ENCODE measurements around the gene BCCIP.

Gene BCCIP

DNA sequence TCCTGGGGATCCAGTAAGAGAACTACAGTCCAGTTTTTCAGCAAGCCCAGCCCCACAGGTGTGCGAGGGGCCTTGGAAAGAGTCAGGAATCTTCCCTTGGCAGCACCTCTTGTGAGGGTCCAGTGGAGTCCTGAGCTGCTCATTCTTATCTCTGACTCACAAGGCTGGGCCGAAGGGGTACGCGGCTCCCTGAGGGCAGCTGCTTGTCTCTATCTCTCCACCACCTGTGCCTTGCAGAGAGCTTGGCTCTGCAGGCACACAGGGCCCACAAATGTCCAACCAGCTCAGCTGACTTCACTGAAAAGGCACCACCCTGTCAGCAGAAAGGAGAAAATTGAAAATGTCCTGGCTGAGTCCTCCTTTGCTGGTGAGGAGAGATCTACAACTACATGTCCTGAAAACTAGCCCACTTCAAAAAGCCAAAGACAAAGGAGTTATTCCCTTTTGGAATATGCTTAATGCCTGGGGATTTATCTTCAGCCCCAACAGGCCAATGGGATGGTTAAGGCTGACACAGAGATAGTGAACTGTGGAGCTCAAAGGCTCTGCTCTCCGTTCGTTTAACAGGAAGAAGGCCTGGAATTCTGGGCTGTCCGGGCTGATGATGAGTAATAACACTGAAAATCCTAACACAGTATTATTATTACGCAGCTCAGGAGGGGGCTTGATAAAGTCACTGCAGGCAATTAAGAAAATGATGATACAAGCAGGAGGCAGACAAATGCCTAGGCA, 23.7 kb upstream of the BCCIP start:
- DNase-seq = no peak

DNA sequence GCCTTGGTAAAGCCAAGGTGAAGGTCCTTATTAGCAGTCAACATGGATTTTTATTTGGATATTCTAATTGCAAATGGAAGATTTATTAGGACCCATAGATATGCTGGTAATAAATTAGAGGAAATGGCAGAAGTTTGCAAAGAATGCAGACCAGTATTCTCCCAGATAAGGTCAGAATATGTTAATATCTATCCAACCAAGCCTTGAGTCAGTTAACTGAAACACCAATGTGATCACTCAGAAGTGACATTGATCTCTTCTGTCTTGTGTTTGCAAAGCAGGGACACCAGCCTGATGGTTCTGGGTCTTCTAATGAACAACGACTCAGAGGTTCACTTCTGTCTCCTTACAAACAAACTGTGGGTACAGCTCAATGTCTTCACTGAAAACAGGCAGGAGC, 21.8 kb upstream of the BCCIP start:
- DNase-seq = no peak

DNA sequence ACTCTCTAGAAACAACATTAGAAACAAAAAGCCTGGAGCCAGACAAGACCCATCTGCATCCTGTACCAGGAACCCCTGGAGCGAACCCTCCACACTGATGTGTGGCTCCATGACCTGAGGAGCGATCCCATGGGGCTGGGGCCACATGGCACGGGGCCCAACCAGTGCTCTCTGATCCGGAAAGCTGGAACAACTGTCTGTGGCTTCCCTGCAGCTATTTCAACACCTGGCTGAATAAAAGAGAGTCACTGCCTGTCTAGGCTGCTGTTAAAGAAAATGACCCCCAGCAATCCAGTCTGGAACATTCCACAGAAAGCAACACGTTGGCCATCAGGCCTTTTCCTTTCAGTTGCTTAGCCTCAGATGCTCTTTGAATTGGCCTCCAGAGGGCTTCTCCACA, 21.2 kb upstream of the BCCIP start:
- no peak for DNase-seq

DNA sequence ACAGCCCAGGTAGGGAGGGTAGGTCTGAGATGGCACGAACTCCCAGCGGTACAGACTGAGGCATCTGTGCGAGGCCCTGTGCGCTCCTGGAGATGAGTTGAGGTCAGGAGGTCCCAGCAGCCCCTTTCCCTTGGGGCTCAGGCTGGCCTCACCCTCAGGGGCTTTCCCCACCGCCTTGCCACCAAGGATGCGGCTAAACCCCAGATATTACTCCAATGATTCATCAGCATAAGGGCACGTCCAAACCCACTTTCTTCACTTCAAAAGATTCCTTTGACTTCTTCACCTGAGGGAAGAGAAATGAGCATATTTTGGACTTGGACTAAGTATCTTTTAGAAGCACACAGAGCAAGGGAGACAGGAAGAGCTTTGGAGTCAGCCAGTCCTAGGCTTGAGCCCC, 20.6 kb upstream of the BCCIP start:
- DNase-seq = no peak

DNA sequence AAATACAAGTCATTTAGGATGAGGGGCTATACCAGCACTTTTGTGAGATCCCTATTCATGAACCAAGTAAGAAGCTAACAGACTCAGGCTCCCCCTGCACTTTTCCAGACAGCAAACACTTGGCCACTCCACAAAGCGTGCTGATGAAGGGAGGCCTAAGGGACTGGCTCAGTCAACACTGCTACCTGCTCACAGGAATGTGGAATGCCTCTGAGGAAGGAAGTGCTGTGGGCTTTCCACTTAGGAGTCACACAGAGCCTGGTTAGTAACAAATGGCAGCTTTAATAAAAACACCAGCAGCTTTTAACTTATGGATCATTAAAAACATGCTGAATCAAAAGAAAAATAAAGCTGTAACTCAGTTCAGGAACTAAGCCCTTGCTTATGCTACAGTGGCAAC, 15.3 kb upstream of the BCCIP start:
- DNase-seq = no peak

DNA sequence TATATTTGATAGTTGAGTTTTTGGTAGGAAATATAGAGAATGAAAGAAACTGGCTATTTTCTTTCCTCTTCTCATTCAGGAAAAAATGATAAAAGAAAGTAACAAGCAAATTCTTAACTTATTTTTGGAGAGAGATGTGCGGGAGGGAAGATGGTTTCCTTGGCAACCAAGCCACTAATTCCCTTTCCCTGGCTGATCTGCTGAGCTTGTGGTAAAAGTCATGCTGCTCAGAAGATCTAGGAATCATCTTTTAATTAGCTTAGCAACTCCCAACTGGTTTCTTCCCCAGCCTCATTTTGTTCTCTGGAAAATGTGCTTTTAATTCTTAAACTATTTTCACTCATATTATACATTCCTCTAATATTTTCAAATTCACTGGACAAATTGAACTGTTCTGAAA, 12.1 kb upstream of the BCCIP start:
- no peak for DNase-seq

DNA sequence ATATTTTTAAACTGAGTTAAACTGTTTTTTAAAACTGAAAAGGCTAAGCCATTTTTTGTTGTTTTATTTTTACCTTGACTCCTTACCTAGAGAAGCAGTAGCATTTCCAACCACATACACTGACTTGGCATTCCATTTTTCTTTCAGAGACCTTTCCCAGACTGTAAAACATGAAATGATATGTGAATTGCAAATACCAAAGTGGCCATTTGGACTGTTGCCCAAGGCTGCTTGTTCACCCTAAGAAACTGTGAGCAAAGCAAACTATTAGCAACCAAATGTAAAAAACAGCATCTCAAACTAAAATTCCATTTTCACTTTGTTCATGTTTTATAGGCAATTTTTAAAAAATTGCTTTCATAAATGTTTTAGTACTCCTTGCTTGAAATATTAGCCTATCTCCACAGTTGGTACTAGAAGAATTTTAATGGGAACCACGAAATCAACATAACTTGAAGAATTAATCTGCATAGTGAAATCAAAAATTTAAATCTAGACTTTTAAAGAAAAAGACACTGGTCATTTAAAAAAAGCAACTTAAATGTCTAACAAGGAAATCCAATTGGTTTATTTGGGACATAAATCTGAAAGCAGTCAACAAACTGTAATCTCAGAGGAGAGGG, 11.1 kb upstream of the BCCIP start:
- DNase-seq = no peak

DNA sequence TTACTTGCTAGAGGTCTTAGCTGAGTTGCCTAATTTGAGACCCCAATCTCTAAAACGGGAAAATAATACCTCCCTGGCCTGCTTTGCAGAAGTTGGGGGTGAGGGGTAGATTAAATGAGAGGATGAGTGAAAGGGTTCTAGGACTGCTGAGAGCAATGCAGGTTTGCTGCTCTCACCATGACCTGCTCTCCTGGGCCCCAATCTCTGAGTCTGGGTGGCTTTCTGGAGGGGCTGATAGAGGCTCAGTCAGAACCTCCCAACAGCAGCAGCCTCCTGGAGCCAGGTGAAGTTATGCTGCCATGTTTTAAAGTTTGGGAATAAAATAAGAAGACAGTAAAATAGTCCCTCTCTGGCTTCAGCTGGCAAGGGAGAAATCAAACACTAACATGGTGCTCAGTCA, 7.6 kb upstream of the BCCIP start:
- DNase-seq = no peak

DNA sequence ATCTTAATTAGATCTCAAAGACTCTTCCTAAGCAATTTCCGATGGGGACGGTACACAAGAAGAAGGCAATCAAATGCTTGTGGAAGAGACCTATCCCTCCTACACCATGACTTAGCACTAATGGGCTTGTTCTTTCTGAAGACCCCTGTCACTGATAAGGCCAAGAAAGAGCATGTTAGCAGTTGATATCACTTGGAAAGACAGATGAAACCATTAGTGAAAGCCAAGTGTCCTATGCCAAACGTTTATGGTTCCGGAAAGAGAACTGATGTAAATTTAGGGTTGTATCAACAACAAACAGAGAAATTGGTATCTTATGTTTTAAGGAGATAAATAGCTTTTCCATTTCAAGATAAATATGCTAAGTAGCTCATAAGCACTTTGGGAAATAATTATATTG, 6.8 kb upstream of the BCCIP start:
- no peak for DNase-seq

DNA sequence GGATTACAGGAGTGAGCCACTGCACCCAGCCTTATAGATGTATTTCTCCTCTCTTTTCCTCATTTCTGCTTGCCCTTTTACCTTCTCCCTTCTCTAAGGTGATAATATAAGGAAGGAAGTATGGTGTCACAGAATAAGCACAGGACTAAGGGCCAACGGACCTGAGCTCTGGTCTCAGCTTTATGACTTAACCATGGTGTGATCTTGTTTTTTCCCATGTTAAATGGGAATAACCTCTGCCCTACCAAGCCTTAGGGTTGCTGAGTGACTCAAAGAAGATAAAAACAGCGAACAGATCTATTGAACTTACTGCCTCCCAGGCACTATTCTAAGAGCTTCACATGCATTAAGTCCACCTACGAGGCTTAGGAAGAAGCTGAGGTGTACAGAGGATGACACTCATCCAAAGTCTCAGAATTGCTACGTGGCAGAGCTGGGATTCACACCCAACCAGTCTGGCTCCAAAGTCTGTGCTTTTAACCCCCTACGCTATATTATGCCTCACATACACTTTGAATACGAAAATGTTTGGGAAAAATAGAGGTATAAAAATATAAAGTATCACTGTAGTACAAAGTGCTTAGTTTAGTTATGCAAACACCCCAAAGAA, 5.9 kb upstream of the BCCIP start:
- no peak for DNase-seq

DNA sequence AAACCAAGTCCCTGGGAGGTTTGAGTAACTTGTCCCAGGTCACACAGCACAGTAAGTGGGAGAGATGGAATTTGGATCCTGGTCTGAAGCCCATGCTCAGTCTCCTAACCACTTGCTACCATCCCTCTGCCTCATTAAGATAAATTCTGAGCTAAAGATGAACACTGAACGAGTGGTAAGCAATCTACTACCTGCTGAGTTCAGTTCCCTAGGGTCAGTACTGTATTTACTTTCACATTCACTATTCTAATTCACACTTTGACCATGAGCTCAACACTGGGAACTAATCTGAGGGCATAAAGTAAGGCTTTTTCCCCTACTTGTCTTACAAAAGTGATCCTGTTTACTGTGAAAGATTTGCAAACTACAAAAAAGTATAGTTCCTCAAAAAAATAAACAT, 2.6 kb upstream of the BCCIP start:
- no peak for DNase-seq

DNA sequence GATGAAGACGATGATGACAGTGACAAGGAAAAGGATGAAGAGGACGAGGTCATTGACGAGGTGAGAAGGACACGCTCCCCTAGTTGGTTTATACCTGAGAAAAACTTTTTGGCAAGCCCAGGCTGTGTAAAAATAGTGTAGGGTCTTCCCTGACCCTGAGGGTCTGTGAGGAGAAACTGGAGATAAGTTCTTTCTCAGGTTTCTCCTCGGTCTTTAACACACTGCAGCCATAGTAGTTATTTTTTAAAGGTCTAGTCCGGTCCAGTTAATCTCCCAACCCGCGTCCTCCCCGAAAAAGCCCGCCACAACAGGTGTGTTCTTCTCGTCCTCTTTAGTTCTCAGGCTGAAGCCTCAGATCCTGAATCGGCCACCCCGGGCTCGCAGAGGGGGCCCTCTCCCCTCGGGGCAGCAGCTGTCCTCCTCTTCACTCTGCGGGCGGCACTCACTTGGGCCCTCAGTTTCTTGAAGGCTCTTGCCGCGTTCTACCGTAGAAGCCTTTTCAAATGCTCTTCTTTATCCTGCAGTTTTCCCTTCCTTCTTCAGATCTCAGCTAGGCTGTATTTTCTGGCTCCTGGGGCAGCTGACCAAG, 411 bp downstream of the BCCIP start:
- DNase-seq = no peak

DNA sequence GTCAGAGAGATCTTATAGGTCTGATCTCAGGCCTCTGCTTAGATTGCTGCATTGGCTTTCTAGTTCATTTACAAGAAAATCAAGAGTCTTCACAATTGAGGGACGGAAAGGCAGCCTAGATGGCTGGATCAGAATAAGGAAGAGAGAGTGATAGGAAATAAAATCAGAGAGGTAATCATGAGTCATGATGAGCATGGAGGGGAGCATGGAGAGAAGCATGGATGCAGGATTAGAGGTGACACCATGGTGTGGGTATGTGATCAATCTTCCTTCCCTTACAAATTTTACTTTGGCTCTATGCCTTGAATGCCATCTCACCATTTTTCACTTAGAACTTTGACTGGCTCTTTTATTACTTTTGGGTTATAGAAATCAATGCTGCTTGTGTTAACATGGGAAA, 1.4 kb downstream of the BCCIP start:
- no peak for DNase-seq

DNA sequence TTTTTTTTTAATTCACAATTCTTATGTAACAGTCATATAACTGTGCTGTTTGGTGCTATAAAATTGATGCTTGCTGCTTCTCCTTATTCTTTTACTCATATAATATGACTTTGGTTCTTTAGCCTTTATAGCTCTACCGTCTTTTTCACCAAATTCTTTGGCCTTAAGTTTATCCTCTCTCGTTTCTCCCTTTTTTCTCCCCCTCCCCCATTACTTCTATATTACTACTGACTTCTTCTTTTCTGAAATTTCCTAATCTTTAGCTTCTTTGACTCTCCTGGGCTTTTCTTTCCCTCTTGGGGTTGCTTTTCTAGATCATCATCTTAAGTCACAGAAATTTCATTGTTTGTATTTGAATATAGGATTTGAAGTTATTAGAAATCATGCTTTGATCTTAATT, 3.8 kb downstream of the BCCIP start:
- DNase-seq = no peak

DNA sequence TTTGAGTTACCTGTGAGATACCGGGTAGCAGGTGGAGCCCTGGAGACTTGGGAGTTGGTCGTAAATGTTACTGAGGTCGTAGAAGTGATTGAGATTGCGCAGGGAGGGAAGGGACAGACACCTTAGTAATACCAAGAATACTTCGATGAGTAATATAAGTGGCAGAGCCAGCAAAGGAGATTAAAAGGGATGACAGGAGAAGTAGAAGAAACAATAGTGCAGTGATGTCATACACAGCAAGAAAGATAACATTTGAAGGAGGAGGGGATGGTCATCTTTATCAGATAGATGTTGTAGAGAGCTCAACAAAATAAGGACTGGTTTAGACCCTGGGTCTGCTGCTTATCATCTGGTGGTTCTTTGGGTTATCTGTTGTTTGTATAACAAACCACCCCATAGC, 5.0 kb downstream of the BCCIP start:
- DNase-seq = no peak

DNA sequence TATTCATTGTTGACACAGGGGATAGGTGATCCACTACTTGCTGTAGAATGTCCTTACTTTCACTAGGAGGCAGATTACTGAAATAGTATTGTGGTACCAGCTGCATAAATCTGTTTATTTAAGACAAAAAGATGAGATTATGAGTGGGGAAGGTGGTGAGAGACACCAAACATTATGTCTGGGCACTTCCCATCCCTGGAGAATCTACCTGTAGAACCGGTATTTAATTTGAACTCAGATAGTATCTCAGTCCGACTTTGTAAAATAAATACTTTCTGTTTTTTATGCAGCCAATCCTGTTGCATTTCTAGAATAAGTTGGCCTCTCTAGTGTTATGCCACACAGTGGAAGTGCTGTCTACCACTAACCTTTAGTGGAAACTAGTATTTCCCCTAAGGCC, 13.4 kb downstream of the BCCIP start:
- no peak for DNase-seq

DNA sequence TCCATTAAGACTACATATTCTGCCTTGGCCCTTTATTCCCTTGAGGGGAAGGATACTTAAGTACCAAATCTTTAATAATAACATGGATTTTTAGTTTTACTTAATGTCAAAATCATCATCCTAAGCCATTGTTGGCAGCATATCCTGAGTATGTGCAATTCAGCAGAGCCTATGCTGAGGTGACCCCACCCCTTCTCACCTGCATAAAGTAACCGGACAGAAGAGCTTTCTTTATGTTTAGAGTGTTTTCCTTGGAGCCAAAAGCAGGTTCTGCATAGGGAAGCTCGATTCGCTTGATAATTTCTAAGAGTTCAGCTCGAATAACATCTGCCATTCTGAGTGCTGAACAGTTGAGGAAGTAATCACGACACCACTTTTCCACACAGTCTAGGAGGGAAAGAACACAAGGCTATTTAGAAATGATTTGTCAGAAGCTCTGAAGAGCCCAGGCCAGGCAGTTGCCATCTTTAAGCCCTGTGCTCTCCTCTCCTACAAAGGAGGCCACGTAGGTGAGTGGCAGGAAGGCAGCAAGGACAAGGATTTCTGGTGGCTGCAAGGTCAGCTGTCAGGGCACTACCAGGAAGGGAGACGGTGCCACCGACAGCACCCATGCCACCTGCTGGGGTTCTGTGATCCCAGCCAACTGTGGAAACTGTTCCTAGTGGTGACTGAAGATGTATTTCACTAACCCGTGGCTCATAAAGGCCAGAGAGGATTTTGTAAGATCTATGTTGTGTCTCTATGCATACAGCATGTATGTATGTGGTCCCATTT, 15.6 kb downstream of the BCCIP start:
- DNase-seq = no peak

DNA sequence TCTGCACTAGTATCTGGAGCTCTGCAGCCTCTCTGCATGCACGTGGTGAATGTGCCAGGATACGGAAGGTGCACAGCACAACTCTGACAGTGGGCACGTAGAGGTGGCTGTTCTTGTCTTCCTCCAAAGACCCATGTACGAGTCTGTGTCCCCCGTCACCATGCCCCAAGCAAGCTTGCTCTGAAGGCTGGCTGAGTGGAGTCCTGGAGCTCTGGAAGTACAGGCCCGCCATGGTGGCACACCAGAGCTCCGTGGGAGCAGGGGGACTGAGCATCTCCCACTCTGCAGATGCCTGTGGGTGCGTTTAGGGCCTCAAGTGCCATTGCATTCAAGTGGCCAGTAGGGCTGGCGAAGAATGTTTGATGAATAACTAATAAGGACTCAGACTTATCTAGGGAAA, 17.1 kb downstream of the BCCIP start:
- no peak for DNase-seq

DNA sequence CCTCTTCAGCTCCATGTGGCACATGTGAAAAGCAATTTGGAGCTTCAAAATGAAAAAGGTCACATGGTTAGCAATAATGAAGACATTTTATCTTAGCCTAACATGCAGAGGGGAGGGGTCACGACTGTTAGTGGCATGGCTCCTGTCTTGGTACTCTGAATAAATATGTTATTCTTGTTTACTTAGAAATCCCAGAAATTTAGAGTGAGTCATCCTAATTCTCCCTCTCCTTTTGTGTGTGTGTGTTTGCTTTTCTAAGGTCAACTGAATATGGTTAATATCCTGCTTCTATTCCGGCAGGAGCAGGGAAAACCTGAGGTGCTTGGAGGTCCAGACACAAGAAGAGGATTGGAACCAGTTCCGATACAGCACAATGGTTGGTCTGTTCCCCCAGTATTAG, 17.6 kb downstream of the BCCIP start:
- no peak for DNase-seq

DNA sequence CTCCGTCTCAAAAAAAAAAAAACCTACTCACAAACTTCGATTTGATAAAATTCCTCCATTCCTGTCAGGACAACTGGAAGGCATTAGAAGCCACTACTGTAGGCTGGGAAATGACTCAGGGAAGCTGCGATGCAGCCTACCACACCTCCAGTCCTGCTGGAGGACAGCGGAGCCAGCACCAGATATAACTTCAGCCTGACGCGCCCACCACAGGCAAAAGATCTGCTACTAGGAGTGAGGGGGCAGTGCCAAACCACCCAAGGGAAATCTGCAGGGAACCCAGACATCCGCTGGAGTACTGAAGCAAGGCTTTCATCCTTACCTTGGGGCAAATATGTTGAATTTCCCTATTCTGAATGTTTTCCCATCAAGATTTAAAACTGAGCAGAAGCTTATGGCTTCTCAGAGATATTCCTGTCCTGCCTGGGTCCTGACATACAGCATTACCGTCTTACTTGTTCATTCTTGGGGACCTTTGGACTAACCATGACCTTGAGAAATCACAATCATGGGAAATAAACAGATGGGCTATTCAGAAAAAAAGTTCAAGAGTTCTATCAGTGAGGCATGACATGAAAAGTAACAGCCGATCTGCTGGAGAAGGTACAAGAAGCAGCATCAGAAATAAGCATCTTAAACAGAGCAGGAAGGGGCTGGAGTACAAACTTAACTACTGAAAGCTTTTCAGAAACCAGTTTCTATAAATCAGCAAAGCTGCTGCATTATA, 20.4 kb downstream of the BCCIP start:
- DNase-seq = no peak

DNA sequence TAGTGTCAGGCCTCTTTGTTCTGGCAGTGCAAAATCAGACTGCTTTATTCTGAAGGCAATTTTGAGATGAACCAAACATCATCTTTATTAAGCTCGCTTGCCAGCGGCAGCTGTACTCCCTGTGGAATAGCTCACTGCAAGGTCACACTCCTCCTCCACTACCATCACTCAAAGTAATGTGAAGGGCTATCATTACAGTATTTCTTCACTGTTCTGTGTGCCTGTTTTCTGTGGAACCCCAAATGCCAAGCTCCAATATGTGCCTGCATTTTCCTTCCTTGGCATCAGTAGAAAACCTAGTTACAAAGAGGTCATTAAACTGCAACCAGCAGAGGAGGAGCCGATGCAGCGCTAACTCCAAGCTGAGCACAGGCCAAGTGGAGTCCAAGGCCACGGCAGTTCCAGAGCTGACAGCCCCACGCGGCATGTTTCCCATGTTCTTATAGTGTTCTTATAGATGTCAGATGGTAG, 21.4 kb downstream of the BCCIP start:
- DNase-seq = no peak

DNA sequence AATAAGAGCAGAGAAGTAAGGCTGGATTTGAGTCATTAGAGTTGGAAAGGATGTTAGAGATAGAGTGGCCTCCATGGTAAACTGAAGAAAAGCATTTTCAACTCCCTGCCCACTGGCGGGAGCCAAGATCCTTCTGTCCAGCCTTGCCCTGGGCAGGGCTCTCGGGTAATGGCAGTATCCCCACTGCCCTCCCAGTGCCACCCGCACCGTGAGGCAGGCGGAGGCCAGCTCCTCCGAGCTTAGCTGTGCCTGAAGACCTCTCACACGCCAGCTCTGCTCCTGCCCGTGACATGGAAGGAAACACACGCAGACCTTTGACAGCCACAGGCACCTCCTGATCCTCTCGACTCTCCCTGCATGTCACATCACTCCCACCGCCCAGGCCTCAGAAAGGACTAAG, 22.3 kb downstream of the BCCIP start:
- no peak for DNase-seq

DNA sequence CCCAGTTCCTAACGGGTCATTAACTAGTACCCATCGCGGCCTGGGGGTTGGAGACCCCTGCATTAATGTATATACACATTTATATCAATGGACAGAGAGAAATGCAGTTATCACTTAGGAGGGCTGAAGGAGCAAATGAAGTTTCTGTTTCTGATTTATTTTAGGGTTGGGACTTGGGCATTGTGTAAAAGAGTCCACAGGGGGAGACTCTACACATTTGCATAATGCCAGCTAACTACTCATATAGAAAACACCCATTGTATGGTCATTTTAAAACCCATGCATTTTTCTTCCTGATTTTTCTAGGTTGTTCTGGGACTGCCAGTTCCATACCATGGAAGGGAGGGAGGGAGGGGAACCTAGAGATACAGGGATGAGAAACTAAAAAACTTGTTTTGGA, 23.5 kb downstream of the BCCIP start:
- DNase-seq = no peak

Measured in stimulated activated naive CD4-positive, alpha-beta T cell (primary cell).